H9 (cell line): ENCODE results near the gene SLC35F3. TPM values are rescaled to one million over a fixed set of nuclear protein-coding genes. Genes with fewer than 3 reads are reported as not detected.

Experiments
- DNase-seq: peaks from one replicate; pipeline ENCODE4 v3.0.0-alpha.2; 2017
- H2AFZ ChIP-seq: one replicate; pipeline ENCODE4 v1.6.1; 2013; ENCODE audit warnings: mild to moderate bottlenecking, low read length, control low read depth, moderate library complexity
- H2AK5ac ChIP-seq: 2 replicates; pipeline ENCODE4 v1.6.1; 2013; ENCODE audit warnings: low read length, control low read depth, mixed read lengths; ENCODE audit not compliant: insufficient read length
- H2BK120ac ChIP-seq: one replicate; pipeline ENCODE4 v1.6.1; 2013; ENCODE audit warnings: low read depth, mild to moderate bottlenecking, low read length, control low read depth, inconsistent platforms; ENCODE audit not compliant: poor library complexity, severe bottlenecking
- H2BK12ac ChIP-seq: 2 replicates; pipeline ENCODE4 v1.6.1; 2013; ENCODE audit warnings: low read length, control low read depth, mixed read lengths, low read depth; ENCODE audit not compliant: insufficient read length
- H2BK15ac ChIP-seq: 2 replicates; pipeline ENCODE4 v1.6.1; 2013; ENCODE audit warnings: low read depth, low read length, control low read depth
- H2BK20ac ChIP-seq: one replicate; pipeline ENCODE4 v1.6.1; 2013; ENCODE audit warnings: low read depth, mild to moderate bottlenecking, low read length, control low read depth, inconsistent platforms; ENCODE audit not compliant: poor library complexity, severe bottlenecking
- H2BK5ac ChIP-seq: 2 replicates; pipeline ENCODE4 v1.6.1; 2013; ENCODE audit warnings: low read length, control low read depth, mixed read lengths; ENCODE audit not compliant: insufficient read length
- H3K14ac ChIP-seq: 2 replicates; pipeline ENCODE4 v1.6.1; 2013; ENCODE audit warnings: low read length, control low read depth; ENCODE audit not compliant: insufficient read depth
- H3K18ac ChIP-seq: 2 replicates; pipeline ENCODE4 v1.6.1; 2013; ENCODE audit warnings: low read depth, mild to moderate bottlenecking, mixed read lengths, low read length, control low read depth; ENCODE audit not compliant: insufficient read length
- H3K23ac ChIP-seq: 2 replicates; pipeline ENCODE4 v1.6.1; 2013; ENCODE audit warnings: low read length, control low read depth, mixed read lengths, low read depth; ENCODE audit not compliant: insufficient read length
- H3K23me2 ChIP-seq: 2 replicates; pipeline ENCODE4 v1.6.1; 2013; ENCODE audit warnings: low read depth, mild to moderate bottlenecking, mixed read lengths, low read length, control low read depth; ENCODE audit not compliant: insufficient read length, poor library complexity, severe bottlenecking
- H3K27ac ChIP-seq: 2 replicates; pipeline ENCODE4 v1.5.1; 2013; ENCODE audit warnings: low read length, control low read depth, mixed read lengths, low read depth; ENCODE audit not compliant: insufficient read length
- H3K27me3 ChIP-seq: 2 replicates; pipeline ENCODE4 v1.6.1; 2013; ENCODE audit warnings: low read length, control low read depth, inconsistent platforms; ENCODE audit not compliant: insufficient read depth
- H3K4ac ChIP-seq: 2 replicates; pipeline ENCODE4 v1.6.1; 2013; ENCODE audit warnings: low read depth, mild to moderate bottlenecking, control low read depth, inconsistent platforms, low read length, moderate library complexity
- H3K4me1 ChIP-seq: 2 replicates; pipeline ENCODE4 v1.6.1; 2013; ENCODE audit warnings: low read length, control low read depth, inconsistent platforms; ENCODE audit not compliant: insufficient read depth
- H3K4me2 ChIP-seq: 2 replicates; pipeline ENCODE4 v1.6.1; 2013; ENCODE audit warnings: low read length, control low read depth, mixed read lengths; ENCODE audit not compliant: insufficient read length, insufficient read depth
- H3K56ac ChIP-seq: 2 replicates; pipeline ENCODE4 v1.6.1; 2013; ENCODE audit warnings: low read depth, mild to moderate bottlenecking, mixed read lengths, low read length, control low read depth; ENCODE audit not compliant: insufficient read length
- H3K79me1 ChIP-seq: 2 replicates; pipeline ENCODE4 v1.6.1; 2013; ENCODE audit warnings: low read depth, mild to moderate bottlenecking, moderate library complexity, low read length, control low read depth, inconsistent platforms; ENCODE audit not compliant: insufficient read depth, poor library complexity, severe bottlenecking
- H3K79me2 ChIP-seq: 2 replicates; pipeline ENCODE4 v1.6.1; 2013; ENCODE audit warnings: low read length, control low read depth, inconsistent platforms; ENCODE audit not compliant: insufficient read depth
- H3K9ac ChIP-seq: 2 replicates; pipeline ENCODE4 v1.6.1; 2013; ENCODE audit warnings: low read length, control low read depth, mixed read lengths; ENCODE audit not compliant: insufficient read length; ENCODE audit errors: extremely low read depth
- H3K9me3 ChIP-seq: one replicate; pipeline ENCODE4 v1.6.1; 2013; ENCODE audit warnings: low read depth, low read length, inconsistent platforms; ENCODE audit not compliant: control insufficient read depth
- H3T11ph ChIP-seq: one replicate; pipeline ENCODE4 v1.6.1; 2013; ENCODE audit warnings: mild to moderate bottlenecking, low read length, control low read depth, inconsistent platforms
- H4K20me1 ChIP-seq: one replicate; pipeline ENCODE4 v1.6.1; 2013; ENCODE audit not compliant: control insufficient read depth, insufficient read length, insufficient read depth
- H4K5ac ChIP-seq: 2 replicates; pipeline ENCODE4 v1.6.1; 2013; ENCODE audit warnings: low read depth, mild to moderate bottlenecking, mixed read lengths, low read length, control low read depth; ENCODE audit not compliant: insufficient read length
- H4K8ac ChIP-seq: replicated peaks from 2 replicates; pipeline ENCODE4 v1.6.1; 2013; ENCODE audit warnings: low read length, control low read depth, mixed read lengths, low read depth; ENCODE audit not compliant: insufficient read length
- H4K91ac ChIP-seq: 2 replicates; pipeline ENCODE4 v1.6.1; 2013; ENCODE audit warnings: low read depth, mild to moderate bottlenecking, moderate library complexity, mixed read lengths, low read length, control low read depth; ENCODE audit not compliant: insufficient read length
- H3K27ac Mint-ChIP-seq, 3 experiments: 2 replicates in 2 of 3; 3 replicates in 1 of 3; pipeline ENCODE4 v1.8.0; 2020 to 2021; ENCODE audit warnings: mixed read lengths in 3 of 3, mild to moderate bottlenecking in 1 of 3, moderate library complexity in 1 of 3
- H3K27me3 Mint-ChIP-seq: 2 replicates; pipeline ENCODE4 v1.8.0; 2021; ENCODE audit warnings: low read depth, mild to moderate bottlenecking, moderate library complexity, mixed read lengths
- H3K36me3 Mint-ChIP-seq, 3 experiments: 2 replicates in 2 of 3; 3 replicates in 1 of 3; pipeline ENCODE4 v1.8.0; 2020 to 2021; ENCODE audit warnings: low read depth in 3 of 3, mixed read lengths in 3 of 3; ENCODE audit not compliant: insufficient read depth in 1 of 3
- H3K4me1 Mint-ChIP-seq, 2 experiments: 2 replicates each; pipeline ENCODE4 v1.8.0; 2020; ENCODE audit warnings: mixed read lengths in 2 of 2
- H3K4me3 Mint-ChIP-seq, 2 experiments: 2 replicates in 1 of 2; 3 replicates in 1 of 2; pipeline ENCODE4 v1.8.0; 2020 to 2021; ENCODE audit warnings: mild to moderate bottlenecking in 2 of 2, mixed read lengths in 2 of 2, moderate library complexity in 1 of 2
- H3K9me3 Mint-ChIP-seq, 2 experiments: 2 replicates in 1 of 2; 3 replicates in 1 of 2; pipeline ENCODE4 v1.8.0; 2020; ENCODE audit warnings: mild to moderate bottlenecking in 2 of 2, mixed read lengths in 2 of 2, moderate library complexity in 1 of 2
- WGBS: extraction: QIAGEN DNeasy Blood & Tissue Kit; methylation state at CpG from one replicate; pipeline ENCODE4 v1.1.7; 2013; ENCODE audit warnings: missing lambda C conversion rate, low lambda C conversion rate, mixed read lengths; ENCODE audit not compliant: insufficient read length; ENCODE audit errors: extremely low coverage; 5-methylcytosine and 5-hydroxymethylcytosine counted together
- total RNA-seq: library from RNA; stranded (reverse); gene quantifications from 2 replicates; pipeline ENCODE4 v1.2.1, GENCODE V29; 2021
- TF ChIP-seq, protein P1 (sequence below): fragments of 200-600 bp; sonication (generic); conservative IDR thresholded peaks from 3 replicates; pipeline ENCODE4 v1.8.0; 2021; ENCODE audit warnings: antibody characterized with exemption, mild to moderate bottlenecking

SLC35F3 gene
- total RNA-seq, 1 experiment from 2014 or later = 0.81 TPM

DNA sequence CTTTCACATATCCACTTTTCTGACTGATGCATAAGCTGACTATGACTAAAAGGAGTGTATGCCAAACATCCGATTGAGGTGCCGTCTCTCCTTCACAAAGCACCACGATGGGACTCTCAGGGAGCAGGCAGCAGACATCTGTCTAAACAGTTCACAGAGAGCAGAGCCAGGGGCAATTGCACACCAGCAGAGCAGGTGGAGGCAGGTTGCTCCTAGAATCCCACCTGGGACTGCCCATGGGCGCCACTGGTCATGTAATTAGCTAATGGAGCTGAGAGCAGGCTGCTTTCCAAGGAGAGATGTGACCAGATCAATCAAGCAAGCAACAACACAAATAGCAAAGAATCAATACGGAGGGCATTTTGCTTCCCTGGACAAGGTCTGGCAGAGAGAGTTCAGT is 438.3 kb downstream of the SLC35F3 start:
- Histone ChIP-seq H3K4me2 (no peak overlapping the region), H2BK5ac (no peak overlapping the region), H3K56ac (no peak overlapping the region), H3K27ac (no peak overlapping the region), H3K18ac (no peak overlapping the region), H3K23me2 (no peaks in the 10 kb centered on the region), H2BK120ac (no peak overlapping the region), H4K91ac (no peak overlapping the region), H4K20me1 (no peaks in the 10 kb centered on the region), H4K8ac (no peak overlapping the region), H3K79me1 (no peaks in the 10 kb centered on the region), H3K9ac (no peak overlapping the region), H3K9me3 (no peaks in the 10 kb centered on the region), H3K14ac (no peak overlapping the region), H2BK12ac (no peak overlapping the region), H3T11ph (no peak overlapping the region), H2AK5ac (no peak overlapping the region), H2BK15ac (no peak overlapping the region), H3K27me3 (no peaks in the 10 kb centered on the region), H4K5ac (no peak overlapping the region), H3K79me2 (no peaks in the 10 kb centered on the region), H3K4ac (no peak overlapping the region), H2BK20ac (no peak overlapping the region), H2AFZ (no peak overlapping the region), H3K4me1 (no peaks in the 10 kb centered on the region), H3K23ac (no peak overlapping the region)
- H3K4me1 Mint-ChIP-seq = no peaks in the 10 kb centered on the region
- H3K36me3 Mint-ChIP-seq = peaks cover 0 to 2% (median 0%) of the 10 kb centered on the region in 3 experiments; a peak in 3 of 7 replicates
- TF ChIP-seq, protein P1, sequence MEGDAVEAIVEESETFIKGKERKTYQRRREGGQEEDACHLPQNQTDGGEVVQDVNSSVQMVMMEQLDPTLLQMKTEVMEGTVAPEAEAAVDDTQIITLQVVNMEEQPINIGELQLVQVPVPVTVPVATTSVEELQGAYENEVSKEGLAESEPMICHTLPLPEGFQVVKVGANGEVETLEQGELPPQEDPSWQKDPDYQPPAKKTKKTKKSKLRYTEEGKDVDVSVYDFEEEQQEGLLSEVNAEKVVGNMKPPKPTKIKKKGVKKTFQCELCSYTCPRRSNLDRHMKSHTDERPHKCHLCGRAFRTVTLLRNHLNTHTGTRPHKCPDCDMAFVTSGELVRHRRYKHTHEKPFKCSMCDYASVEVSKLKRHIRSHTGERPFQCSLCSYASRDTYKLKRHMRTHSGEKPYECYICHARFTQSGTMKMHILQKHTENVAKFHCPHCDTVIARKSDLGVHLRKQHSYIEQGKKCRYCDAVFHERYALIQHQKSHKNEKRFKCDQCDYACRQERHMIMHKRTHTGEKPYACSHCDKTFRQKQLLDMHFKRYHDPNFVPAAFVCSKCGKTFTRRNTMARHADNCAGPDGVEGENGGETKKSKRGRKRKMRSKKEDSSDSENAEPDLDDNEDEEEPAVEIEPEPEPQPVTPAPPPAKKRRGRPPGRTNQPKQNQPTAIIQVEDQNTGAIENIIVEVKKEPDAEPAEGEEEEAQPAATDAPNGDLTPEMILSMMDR = no peak
- H3K27ac Mint-ChIP-seq = no peak overlapping the region
- no peak for DNase-seq
- whole genome bisulfite sequencing = no CpG with 5 or more reads among the region's 5 CpGs
- peaks cover 20 to 21% of the 10 kb centered on the region in 2 experiments for H3K9me3 Mint-ChIP-seq
- H3K27me3 Mint-ChIP-seq = peaks cover 2% of the 10 kb centered on the region; the same call in 1 of the 2 replicates
- no peak overlapping the region for H3K4me3 Mint-ChIP-seq
